Prostate gland (tissue), 2 donors: Measurements from ENCODE around the gene AKNA. TPM values are rescaled to one million over a fixed set of nuclear protein-coding genes. Genes with fewer than 3 reads are reported as not detected.

Experiments used
- DNase-seq: peaks from one replicate; pipeline ENCODE4 v3.0.0-alpha.2; 2019; ENCODE audit warnings: low spot score
- H3K27ac ChIP-seq, 2 donors: fragments of 200-600 bp; sonication (generic); 2 replicates each; pipeline ENCODE4 v1.5.1; 2017 to 2019
- H3K27me3 ChIP-seq: fragments of 200-600 bp; sonication (generic); replicated peaks from 2 replicates; pipeline ENCODE4 v1.5.1; 2019; ENCODE audit not compliant: insufficient read depth
- H3K36me3 ChIP-seq, 2 donors: fragments of 200-600 bp; sonication (generic); 1 replicate in 1 of 2; 2 replicates in 1 of 2; pipeline versions ENCODE4 v1.5.1 to v1.8.1; 2017 to 2019
- H3K4me1 ChIP-seq: fragments of 200-600 bp; sonication (generic); replicated peaks from 2 replicates; pipeline ENCODE4 v1.5.1; 2019
- H3K4me3 ChIP-seq, 2 donors: fragments of 200-600 bp; sonication (generic); 2 replicates each; pipeline ENCODE4 v1.5.1; 2017 to 2019
- H3K9me3 ChIP-seq: fragments of 200-600 bp; sonication (generic); 2 replicates; pipeline ENCODE4 v1.5.1; 2017
- POLR2A ChIP-seq: fragments of 450-650 bp; IDR thresholded peaks from one replicate; pipeline ENCODE4 v1.6.1; 2016; ENCODE audit warnings: antibody characterized with exemption, mild to moderate bottlenecking
- POLR2AphosphoS5 ChIP-seq: sonication (generic); formaldehyde crosslinking; IDR thresholded peaks from one replicate; pipeline ENCODE4 v1.6.1; 2017; ENCODE audit warnings: antibody characterized with exemption
- WGBS: methylation state at CpG from one replicate; pipeline ENCODE4 v1.1.5; 2018; 5-methylcytosine and 5-hydroxymethylcytosine counted together
- intact Hi-C: fragments of 100-400 bp; cut with DNase I; formaldehyde crosslinking; loops from one replicate; pipeline ENCODE4 v1.14.2; 2022
- total RNA-seq, 2 donors: library from RNA; depleted of rRNA; stranded (reverse); fragments of >200 nt; gene quantifications; one replicate each; pipeline ENCODE4 v1.1.0, GENCODE V29; 2016
- TF ChIP-seq, protein P1 (sequence below), 4 experiments: fragments of 200-600 bp in 2 of 4; fragments of 450-650 bp in 2 of 4; sonication (generic) in 2 of 4; IDR thresholded peaks; 1 replicate in 3 of 4; 2 replicates in 1 of 4; pipeline ENCODE4 v1.5.1; 2016 to 2019; ENCODE audit warnings: antibody characterized with exemption in 4 of 4, mild to moderate bottlenecking in 2 of 4, moderate library complexity in 2 of 4

The AKNA gene
- total RNA-seq, 2 donors from 2014 or later, result 20.5 to 30.1 TPM

DNA sequence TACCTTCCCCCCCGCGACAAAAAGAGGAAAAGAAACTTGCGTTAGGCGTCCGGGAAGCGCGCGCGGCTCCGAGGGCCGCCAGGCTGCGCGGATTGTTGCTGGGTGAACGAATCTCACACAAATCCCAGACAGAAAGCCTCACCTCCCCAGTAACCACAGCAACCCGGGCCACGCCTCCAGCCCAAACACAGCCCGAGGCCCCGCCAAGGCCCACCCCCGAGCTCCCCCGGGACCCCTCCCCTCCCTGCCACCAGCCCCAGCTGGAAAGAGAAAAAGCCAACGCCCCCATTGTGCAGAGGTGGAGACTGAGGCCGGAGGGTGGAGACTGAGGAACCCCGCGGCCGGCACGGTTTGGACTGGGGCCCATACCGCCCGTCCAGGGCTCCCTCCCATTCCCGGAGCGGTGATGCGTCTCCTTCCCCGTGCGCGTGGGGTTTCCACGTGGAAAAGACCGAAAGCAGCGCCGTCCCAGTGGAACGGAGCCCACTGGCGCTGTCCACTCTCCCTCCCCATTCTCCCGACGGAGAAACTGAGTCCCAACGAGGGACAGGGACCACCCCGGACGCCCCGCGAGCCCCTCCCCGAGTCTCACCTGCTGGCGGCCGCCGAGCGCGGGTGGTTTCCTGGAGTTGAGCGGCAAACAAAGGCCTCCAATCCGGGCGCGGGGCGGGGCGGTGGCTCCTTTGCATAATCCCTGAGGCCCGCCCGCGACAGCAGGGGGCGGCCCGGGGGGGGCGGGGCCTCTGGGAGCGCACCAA lies 10.2 kb upstream of the AKNA start:
- DNase-seq, result peak; percentile 97
- Histone ChIP-seq H3K27ac (peak overlapping the region; percentile 70 to 80), H3K36me3 (no peaks in the 10 kb centered on the region), H3K4me3 (peak overlapping the region; percentile 56 to 81), H3K27me3 (no peaks in the 10 kb centered on the region), H3K9me3 (no peaks in the 10 kb centered on the region), H3K4me1 (peaks cover 11% of the 10 kb centered on the region)
- TF ChIP-seq POLR2A, result peak; percentile 77
- TF ChIP-seq, protein P1, sequence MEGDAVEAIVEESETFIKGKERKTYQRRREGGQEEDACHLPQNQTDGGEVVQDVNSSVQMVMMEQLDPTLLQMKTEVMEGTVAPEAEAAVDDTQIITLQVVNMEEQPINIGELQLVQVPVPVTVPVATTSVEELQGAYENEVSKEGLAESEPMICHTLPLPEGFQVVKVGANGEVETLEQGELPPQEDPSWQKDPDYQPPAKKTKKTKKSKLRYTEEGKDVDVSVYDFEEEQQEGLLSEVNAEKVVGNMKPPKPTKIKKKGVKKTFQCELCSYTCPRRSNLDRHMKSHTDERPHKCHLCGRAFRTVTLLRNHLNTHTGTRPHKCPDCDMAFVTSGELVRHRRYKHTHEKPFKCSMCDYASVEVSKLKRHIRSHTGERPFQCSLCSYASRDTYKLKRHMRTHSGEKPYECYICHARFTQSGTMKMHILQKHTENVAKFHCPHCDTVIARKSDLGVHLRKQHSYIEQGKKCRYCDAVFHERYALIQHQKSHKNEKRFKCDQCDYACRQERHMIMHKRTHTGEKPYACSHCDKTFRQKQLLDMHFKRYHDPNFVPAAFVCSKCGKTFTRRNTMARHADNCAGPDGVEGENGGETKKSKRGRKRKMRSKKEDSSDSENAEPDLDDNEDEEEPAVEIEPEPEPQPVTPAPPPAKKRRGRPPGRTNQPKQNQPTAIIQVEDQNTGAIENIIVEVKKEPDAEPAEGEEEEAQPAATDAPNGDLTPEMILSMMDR (IDR thresholded peaks at IDR 0.05), result peak in 1 of 4 experiments; percentile 13
- TF ChIP-seq POLR2AphosphoS5, result peak; percentile 84
- WGBS, result under 1% methylated on average over 47 of the region's 66 CpGs
- intact Hi-C loops, result loop anchor here (10.0 kb wide), 2 partner anchors 187 to 217 kb away; partner anchors contain the start of genes ATP6V1G1 and TMEM268

DNA sequence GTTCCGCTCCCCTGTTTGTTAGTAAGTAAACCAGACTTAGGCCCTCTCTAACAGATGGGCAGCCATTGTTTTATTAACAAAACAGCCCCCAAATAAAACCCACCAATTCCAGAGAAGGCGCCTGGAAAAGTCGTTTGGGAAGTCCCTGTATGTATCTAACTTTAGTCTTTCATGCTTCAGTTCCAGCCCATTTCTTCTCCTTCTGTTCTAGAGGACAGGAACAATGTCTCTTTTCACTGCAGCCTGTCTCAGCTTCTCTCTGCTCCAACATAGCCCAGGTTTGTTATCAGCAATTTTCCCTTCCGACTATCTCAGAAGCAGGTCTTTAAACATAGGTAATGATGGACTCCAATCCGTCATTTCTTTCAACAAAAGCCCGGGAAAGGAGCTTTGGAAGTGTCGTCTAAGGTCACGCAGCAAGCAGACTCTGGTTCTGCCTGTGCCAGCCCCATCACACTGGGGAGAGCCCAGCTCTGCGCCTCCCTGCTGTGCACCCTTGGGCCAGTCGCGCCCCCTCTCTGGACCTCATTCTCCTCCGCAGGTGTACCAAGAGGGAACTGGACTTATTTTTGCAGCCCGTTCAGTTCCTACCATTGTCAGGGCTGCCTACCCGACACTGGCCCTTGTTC lies 9.6 kb upstream of the AKNA start:
- Histone ChIP-seq H3K9me3 (no peaks in the 10 kb centered on the region), H3K36me3 (no peaks in the 10 kb centered on the region), H3K27ac (peak overlapping the region; percentile 70 to 80), H3K27me3 (no peaks in the 10 kb centered on the region), H3K4me1 (peaks cover 15% of the 10 kb centered on the region), H3K4me3 (peak overlapping the region; percentile 56 to 81)
- no peak for TF ChIP-seq POLR2AphosphoS5
- TF ChIP-seq POLR2A, result no peak
- TF ChIP-seq, protein P1 (IDR thresholded peaks at IDR 0.05), result no peak
- intact Hi-C loops, result loop anchor here (10.0 kb wide), 2 partner anchors 187 to 217 kb away; partner anchors contain the start of genes ATP6V1G1 and TMEM268
- 25% methylated on average over 14 of the region's 14 CpGs for WGBS
- no peak for DNase-seq

DNA sequence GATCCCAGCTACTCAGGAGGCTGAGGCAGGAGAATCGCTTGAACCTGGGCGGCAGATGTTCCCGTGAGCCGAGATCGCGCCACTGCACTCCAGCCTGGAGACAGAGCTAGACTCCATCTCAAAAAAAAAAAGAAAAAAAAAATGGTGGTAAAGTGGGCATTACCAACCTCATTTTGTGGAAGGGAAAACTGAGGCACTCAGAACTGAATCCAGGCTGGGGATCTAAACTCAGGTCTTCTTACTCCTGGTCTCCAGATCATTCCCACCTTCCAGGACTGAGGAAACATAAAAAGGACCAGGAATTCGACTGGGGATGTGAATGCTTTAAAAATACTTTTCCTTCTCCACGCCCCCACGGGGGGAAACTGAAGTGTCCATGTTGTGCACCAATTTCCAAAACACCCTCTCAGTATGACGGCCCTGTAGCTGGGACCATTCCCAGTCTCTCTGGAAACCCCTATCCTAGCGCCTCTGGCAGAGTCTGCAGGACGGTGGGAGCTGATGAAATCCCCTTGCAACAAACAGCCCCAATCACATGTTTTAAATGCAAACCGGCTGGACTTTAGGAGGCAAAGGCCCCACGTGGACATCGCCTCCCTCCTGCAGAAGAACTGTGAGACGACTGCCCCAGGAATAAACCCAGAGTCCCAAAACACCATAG lies 8.9 kb upstream of the AKNA start:
- Histone ChIP-seq H3K4me1 (peaks cover 17% of the 10 kb centered on the region), H3K36me3 (no peaks in the 10 kb centered on the region), H3K27ac (peak overlapping the region in 1 of 2 donors; percentile 80), H3K4me3 (no peak overlapping the region), H3K27me3 (no peaks in the 10 kb centered on the region), H3K9me3 (no peaks in the 10 kb centered on the region)
- intact Hi-C loops, result loop anchor here (10.0 kb wide), 2 partner anchors 188 to 218 kb away; partner anchors contain the start of genes ATP6V1G1 and TMEM268
- WGBS, result 65% methylated on average over 16 of the region's 16 CpGs
- no peak for DNase-seq
- no peak for TF ChIP-seq POLR2AphosphoS5
- TF ChIP-seq POLR2A, result no peak
- TF ChIP-seq, protein P1 (IDR thresholded peaks at IDR 0.05), result no peak

DNA sequence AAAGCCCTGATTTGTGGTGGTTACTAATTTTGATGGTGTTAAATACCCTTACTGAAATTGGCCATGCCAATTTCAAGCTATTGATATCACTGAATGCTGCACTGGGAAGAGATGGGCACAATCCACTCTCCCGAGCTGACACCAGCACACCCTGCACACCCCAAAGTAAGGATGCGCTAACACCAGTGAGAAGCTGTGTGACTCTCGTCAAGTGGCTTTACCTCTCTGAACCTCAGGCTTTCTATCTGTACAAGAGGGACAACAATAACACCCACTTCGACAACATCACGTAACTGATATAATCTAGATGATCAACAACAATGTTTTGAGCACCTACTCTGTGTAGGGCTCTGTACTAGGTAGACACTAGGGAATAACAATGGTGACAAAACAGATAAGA lies 8.0 kb upstream of the AKNA start:
- no peak for DNase-seq
- Histone ChIP-seq H3K9me3 (no peaks in the 10 kb centered on the region), H3K4me1 (peaks cover 17% of the 10 kb centered on the region), H3K36me3 (no peaks in the 10 kb centered on the region), H3K27me3 (no peaks in the 10 kb centered on the region), H3K27ac (no peak overlapping the region), H3K4me3 (no peak overlapping the region)
- WGBS, result 96% methylated on average over 5 of the region's 5 CpGs
- intact Hi-C loops, result loop anchor here (10.0 kb wide), 2 partner anchors 189 to 219 kb away; partner anchors contain the start of genes ATP6V1G1 and TMEM268
- no peak for TF ChIP-seq POLR2A

DNA sequence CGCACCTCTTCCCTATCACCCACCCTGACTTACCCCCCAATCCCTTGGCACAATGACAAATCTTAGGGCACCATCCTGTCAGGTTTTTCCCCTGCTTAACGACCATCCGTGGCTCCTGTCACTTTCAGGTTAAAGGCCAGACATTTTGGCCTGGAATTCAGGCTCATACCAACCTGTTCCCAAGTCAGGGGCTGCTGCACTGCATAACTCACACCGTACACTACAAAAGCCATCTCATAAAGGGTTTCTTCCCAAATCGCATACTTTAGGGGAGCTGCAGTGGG lies 7.5 kb upstream of the AKNA start:
- H3K36me3 ChIP-seq, result no peaks in the 10 kb centered on the region
- H3K27me3 ChIP-seq, result no peaks in the 10 kb centered on the region
- H3K9me3 ChIP-seq, result no peaks in the 10 kb centered on the region
- H3K27ac ChIP-seq, result peak overlapping the region; percentile 10 to 50
- H3K4me3 ChIP-seq, result no peak overlapping the region
- peaks cover 17% of the 10 kb centered on the region for H3K4me1 ChIP-seq
- TF ChIP-seq POLR2A (no peak), POLR2AphosphoS5 (no peak)
- TF ChIP-seq, protein P1 (IDR thresholded peaks at IDR 0.05), result no peak
- DNase-seq, result no peak
- WGBS, result 20% methylated on average over 5 of the region's 5 CpGs
- intact Hi-C loops, result loop anchor here (10.0 kb wide), 2 partner anchors 190 to 220 kb away; partner anchors contain the start of genes ATP6V1G1 and TMEM268
